IPS DF 4.7 (cell line): Measurements from ENCODE around the gene CLIC3.

ENCODE experiments used
- DNase-seq: peaks from one replicate; pipeline ENCODE4 v3.0.0-alpha.2; 2013; ENCODE audit warnings: low spot score; ENCODE audit errors: extremely low read depth

CLIC3 gene

GRCh38 chr9:136981588-136982231 lies 14.7 kb downstream of the CLIC3 start:
- DNase-seq: no peak

GRCh38 chr9:136980669-136981478 lies 15.5 kb downstream of the CLIC3 start:
- no peak for DNase-seq

- DNase-seq: no peak
Observed at GRCh38 chr9:136979769-136980587, 16.4 kb downstream of the CLIC3 start.

- no peak for DNase-seq
Observed at GRCh38 chr9:136978865-136979544, 17.4 kb downstream of the CLIC3 start.

GRCh38 chr9:136978073-136978864 lies 18.1 kb downstream of the CLIC3 start:
- DNase-seq: no peak

- no peak for DNase-seq
Observed at GRCh38 chr9:136977649-136978072, 18.7 kb downstream of the CLIC3 start.

- DNase-seq: no peak
Observed at GRCh38 chr9:136977223-136977622, 19.1 kb downstream of the CLIC3 start, which contains the start of gene PTGDS. Gene PTGDS (plus strand): TSS chr9:136977504. CDS start chr9:136977579, 75 bp downstream.

- DNase-seq: no peak
Observed at GRCh38 chr9:136975644-136976043, 20.7 kb downstream of the CLIC3 start.

GRCh38 chr9:136974817-136975535 lies 21.4 kb downstream of the CLIC3 start:
- DNase-seq: no peak

GRCh38 chr9:136973618-136974617 lies 22.4 kb downstream of the CLIC3 start:
- no peak for DNase-seq

- no peak for DNase-seq
Observed at GRCh38 chr9:136972743-136973142, 23.6 kb downstream of the CLIC3 start.

- DNase-seq: no peak
Observed at GRCh38 chr9:136972335-136972734, 24.0 kb downstream of the CLIC3 start.

GRCh38 chr9:136971746-136972145 lies 24.6 kb downstream of the CLIC3 start:
- no peak for DNase-seq

GRCh38 chr9:136970361-136970760 lies 26.0 kb downstream of the CLIC3 start:
- no peak for DNase-seq

GRCh38 chr9:136969774-136970173 lies 26.6 kb downstream of the CLIC3 start:
- no peak for DNase-seq

GRCh38 chr9:136969150-136969549 lies 27.2 kb downstream of the CLIC3 start:
- no peak for DNase-seq

GRCh38 chr9:136968333-136969127 lies 27.8 kb downstream of the CLIC3 start:
- DNase-seq: no peak
